WTC11 (cell line): ENCODE measurements around the gene SERPINA9. TPM values are rescaled to one million over a fixed set of nuclear protein-coding genes. Genes with fewer than 3 reads are reported as not detected.

Experiments used
- ATAC-seq: fragments of 200-7000 bp; cut with Tn5 transposase; 2 replicates; pipeline ENCODE4 v1.10.0; 2021; ENCODE audit warnings: mild to moderate bottlenecking, moderate library complexity
- CTCF ChIA-PET: fragments of 300-600 bp; sonication (Branson Sonifier 250); formaldehyde crosslinking; loops from one replicate; lab custom pipeline; 2021; ENCODE audit warnings: antibody characterized with exemption; lab: Charles Lee
- POLR2A ChIA-PET: fragments of 350-600 bp; sonication (Branson Sonifier 250); formaldehyde crosslinking; loops from one replicate; lab custom pipeline; 2021; ENCODE audit warnings: antibody characterized with exemption; lab: Charles Lee
- DNase-seq: peaks from one replicate; pipeline ENCODE4 v3.0.0; 2021; ENCODE audit warnings: low spot score
- H3K27ac Mint-ChIP-seq: 2 replicates; pipeline ENCODE4 v1.8.0; 2021; ENCODE audit warnings: mixed read lengths
- H3K27me3 Mint-ChIP-seq: 2 replicates; pipeline ENCODE4 v1.8.0; 2021; ENCODE audit warnings: low read depth, mild to moderate bottlenecking, moderate library complexity, mixed read lengths
- H3K36me3 Mint-ChIP-seq: 2 replicates; pipeline ENCODE4 v1.8.0; 2021; ENCODE audit warnings: mixed read lengths
- H3K4me1 Mint-ChIP-seq: 2 replicates; pipeline ENCODE4 v1.8.0; 2022; ENCODE audit warnings: mixed read lengths
- H3K4me3 Mint-ChIP-seq: 2 replicates; pipeline ENCODE4 v1.8.0; 2021; ENCODE audit warnings: mild to moderate bottlenecking, moderate library complexity, mixed read lengths
- H3K9me3 Mint-ChIP-seq: 2 replicates; pipeline ENCODE4 v1.8.0; 2021; ENCODE audit warnings: mixed read lengths
- CREB1 ChIP-seq: sonication (generic); formaldehyde crosslinking; IDR thresholded peaks from 2 replicates; pipeline ENCODE4 v1.8.0; 2023; ENCODE audit warnings: mild to moderate bottlenecking, missing genetic modification reagents
- CTCF ChIP-seq: fragments of 200-600 bp; IDR thresholded peaks from 2 replicates; pipeline ENCODE4 v1.8.0; 2022; ENCODE audit warnings: antibody characterized with exemption
- ESRRA ChIP-seq: sonication (generic); formaldehyde crosslinking; IDR thresholded peaks from 2 replicates; pipeline ENCODE4 v1.8.1; 2022; ENCODE audit warnings: mild to moderate bottlenecking, missing genetic modification reagents, borderline replicate concordance
- FOXK1 ChIP-seq: sonication (generic); formaldehyde crosslinking; IDR thresholded peaks from 2 replicates; pipeline ENCODE4 v1.8.0; 2022; ENCODE audit warnings: mild to moderate bottlenecking, moderate library complexity, missing genetic modification reagents
- IRF2 ChIP-seq: sonication (generic); formaldehyde crosslinking; IDR thresholded peaks from 2 replicates; pipeline ENCODE4 v1.8.0; 2022; ENCODE audit warnings: low read depth, missing genetic modification reagents, borderline replicate concordance
- MLX ChIP-seq: sonication (generic); formaldehyde crosslinking; IDR thresholded peaks from 2 replicates; pipeline ENCODE4 v1.8.1; 2023; ENCODE audit warnings: mild to moderate bottlenecking, missing genetic modification reagents, moderate library complexity
- MXD4 ChIP-seq: fragments of 250-450 bp; sonication (Bioruptor Pico); IDR thresholded peaks from 2 replicates; pipeline ENCODE4 v1.8.0; 2021; ENCODE audit warnings: mild to moderate bottlenecking, moderate library complexity, borderline replicate concordance
- NR1H2 ChIP-seq: sonication (generic); formaldehyde crosslinking; IDR thresholded peaks from 2 replicates; pipeline ENCODE4 v1.9.0; 2021; ENCODE audit warnings: mild to moderate bottlenecking, moderate library complexity, missing genetic modification reagents
- NR3C1 ChIP-seq: sonication (generic); formaldehyde crosslinking; conservative IDR thresholded peaks from 2 replicates; pipeline ENCODE4 v1.8.1; 2023; ENCODE audit warnings: low read depth, mild to moderate bottlenecking, missing genetic modification reagents
- PRRX2 ChIP-seq: fragments of 250-450 bp; sonication (Bioruptor Pico); IDR thresholded peaks from 2 replicates; pipeline ENCODE4 v1.8.0; 2021; ENCODE audit warnings: mild to moderate bottlenecking
- ZBTB43 ChIP-seq: sonication (generic); formaldehyde crosslinking; IDR thresholded peaks from 2 replicates; pipeline ENCODE4 v1.8.1; 2023; ENCODE audit warnings: mild to moderate bottlenecking, missing genetic modification reagents
- ZMAT4 ChIP-seq: fragments of 250-450 bp; sonication (Bioruptor Pico); IDR thresholded peaks from 2 replicates; pipeline ENCODE4 v1.9.0; 2021; ENCODE audit warnings: mild to moderate bottlenecking
- ZNF396 ChIP-seq: fragments of 250-450 bp; sonication (Bioruptor Pico); IDR thresholded peaks from 2 replicates; pipeline ENCODE4 v1.8.0; 2021; ENCODE audit warnings: mild to moderate bottlenecking, moderate library complexity, borderline replicate concordance
- ZNF416 ChIP-seq: fragments of 250-450 bp; sonication (Bioruptor Pico); IDR thresholded peaks from 2 replicates; pipeline ENCODE4 v1.9.0; 2021; ENCODE audit warnings: mild to moderate bottlenecking, inconsistent platforms
- ZNF423 ChIP-seq: fragments of 250-450 bp; sonication (Bioruptor Pico); IDR thresholded peaks from 2 replicates; pipeline ENCODE4 v2.1.2; 2022; ENCODE audit warnings: mild to moderate bottlenecking, moderate library complexity
- total RNA-seq: library from RNA; stranded (reverse); gene quantifications from 3 replicates; pipeline ENCODE4 v1.2.3, GENCODE V29; 2021
- TF ChIP-seq, protein P1 (sequence below): sonication (generic); formaldehyde crosslinking; IDR thresholded peaks from 2 replicates; pipeline ENCODE4 v1.8.0; 2022; ENCODE audit warnings: mild to moderate bottlenecking, missing genetic modification reagents
- TF ChIP-seq, protein P2 (sequence below): sonication (generic); formaldehyde crosslinking; IDR thresholded peaks from 2 replicates; pipeline ENCODE4 v1.8.0; 2022; ENCODE audit warnings: mild to moderate bottlenecking, missing genetic modification reagents
- TF ChIP-seq, protein P3 (sequence below): fragments of 250-450 bp; sonication (Bioruptor Pico); IDR thresholded peaks from 2 replicates; pipeline ENCODE4 v1.9.0; 2021; ENCODE audit warnings: moderate library complexity, mild to moderate bottlenecking, inconsistent platforms, borderline replicate concordance
- TF ChIP-seq, protein P4 (sequence below): sonication (generic); formaldehyde crosslinking; IDR thresholded peaks from 2 replicates; pipeline ENCODE4 v1.8.0; 2022; ENCODE audit warnings: mild to moderate bottlenecking, missing genetic modification reagents
- TF ChIP-seq, protein P5 (sequence below): sonication (generic); formaldehyde crosslinking; IDR thresholded peaks from 2 replicates; pipeline ENCODE4 v1.8.0; 2023; ENCODE audit warnings: missing genetic modification reagents, mild to moderate bottlenecking, borderline replicate concordance

The SERPINA9 gene
- total RNA-seq, 1 experiment from 2014 or later = not detected

GRCh38 chr14:94498215-94498614, 22.2 kb upstream of the SERPINA9 start:
- TF ChIP-seq MXD4 (no peak), PRRX2 (CRISPR knock-in tag) (no peak), IRF2 (CRISPR knock-in tag) (no peak), MLX (CRISPR knock-in tag) (no peak), ZNF396 (CRISPR knock-in tag) (no peak), CTCF (no peak), NR1H2 (CRISPR knock-in tag) (no peak), FOXK1 (CRISPR knock-in tag) (no peak), ESRRA (CRISPR knock-in tag) (no peak), ZBTB43 (CRISPR knock-in tag) (no peak), ZMAT4 (CRISPR knock-in tag) (no peak)
- TF ChIP-seq, protein P1, sequence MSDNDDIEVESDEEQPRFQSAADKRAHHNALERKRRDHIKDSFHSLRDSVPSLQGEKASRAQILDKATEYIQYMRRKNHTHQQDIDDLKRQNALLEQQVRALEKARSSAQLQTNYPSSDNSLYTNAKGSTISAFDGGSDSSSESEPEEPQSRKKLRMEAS (CRISPR knock-in tag) = no peak
- TF ChIP-seq, protein P2, sequence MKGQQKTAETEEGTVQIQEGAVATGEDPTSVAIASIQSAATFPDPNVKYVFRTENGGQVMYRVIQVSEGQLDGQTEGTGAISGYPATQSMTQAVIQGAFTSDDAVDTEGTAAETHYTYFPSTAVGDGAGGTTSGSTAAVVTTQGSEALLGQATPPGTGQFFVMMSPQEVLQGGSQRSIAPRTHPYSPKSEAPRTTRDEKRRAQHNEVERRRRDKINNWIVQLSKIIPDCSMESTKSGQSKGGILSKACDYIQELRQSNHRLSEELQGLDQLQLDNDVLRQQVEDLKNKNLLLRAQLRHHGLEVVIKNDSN = no peak
- ATAC-seq = no peak
- CTCF ChIA-PET = interaction anchor here (0.9 to 7.6 kb wide), 2 partner anchors 12 to 51 kb away, joined by 3 to 40 read pairs; no protein-coding TSS in a partner anchor

GRCh38 chr14:94494085-94494484, 18.1 kb upstream of the SERPINA9 start:
- Mint-ChIP-seq H3K27me3 (no peaks in the 10 kb centered on the region; the same call in none of the 2 replicates), H3K4me3 (no peak overlapping the region), H3K27ac (no peak overlapping the region), H3K36me3 (no peaks in the 10 kb centered on the region), H3K9me3 (peaks cover 3% of the 10 kb centered on the region; the same call in 1 of the 2 replicates), H3K4me1 (no peaks in the 10 kb centered on the region)
- CTCF ChIA-PET = interaction anchor here (1.5 kb wide), 1 partner anchor 71 kb away, joined by 4 read pairs; no protein-coding TSS in a partner anchor
- DNase-seq (no peak), ATAC-seq (no peak)
- POLR2A ChIA-PET = no interaction called here
- no peak for TF ChIP-seq CREB1 (CRISPR knock-in tag)
- no peak for TF ChIP-seq PRRX2 (CRISPR knock-in tag)
- TF ChIP-seq, all 79 proteins: peak for 0

More at GRCh38 chr14:94498215-94498614, 22.2 kb upstream of the SERPINA9 start:
- POLR2A ChIA-PET = no interaction called here
- no peak overlapping the region for H3K27ac Mint-ChIP-seq
- H3K9me3 Mint-ChIP-seq = peaks cover 6% of the 10 kb centered on the region; the same call in 1 of the 2 replicates
- H3K4me1 Mint-ChIP-seq = no peaks in the 10 kb centered on the region
- DNase-seq = no peak
- H3K4me3 Mint-ChIP-seq = no peak overlapping the region
- H3K27me3 Mint-ChIP-seq = peaks cover 4% of the 10 kb centered on the region
- no peaks in the 10 kb centered on the region for H3K36me3 Mint-ChIP-seq

DNA sequence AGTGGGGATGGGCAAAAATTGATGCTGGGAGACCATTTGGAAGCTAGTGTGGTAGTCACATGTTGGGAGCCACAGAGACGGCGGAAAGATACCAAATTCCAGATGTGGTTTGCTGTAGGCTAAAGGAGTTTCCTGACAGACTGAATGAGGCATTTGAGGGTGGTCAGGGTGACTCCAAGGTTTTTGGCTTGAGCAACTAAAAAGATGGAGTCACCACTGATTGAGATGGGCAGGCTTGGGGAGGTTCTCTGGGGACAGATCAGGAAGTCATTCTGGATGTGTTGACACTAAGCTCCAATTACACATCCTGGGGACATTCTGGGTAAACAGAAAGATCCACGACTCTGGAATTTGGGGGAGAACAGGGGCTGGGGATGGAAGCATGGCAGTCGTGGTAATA, 15.5 kb upstream of the SERPINA9 start:
- ChIA-PET CTCF (interaction anchor here (0.9 to 1.2 kb wide), 2 partner anchors 58 to 68 kb away, joined by 3 to 8 read pairs; no protein-coding TSS in a partner anchor), POLR2A (no interaction called here)
- Mint-ChIP-seq H3K9me3 (no peaks in the 10 kb centered on the region), H3K27me3 (no peaks in the 10 kb centered on the region; the same call in 1 of the 2 replicates), H3K4me3 (no peak overlapping the region), H3K36me3 (no peaks in the 10 kb centered on the region), H3K27ac (no peak overlapping the region), H3K4me1 (peaks cover 10% of the 10 kb centered on the region)
- DNase-seq (no peak), ATAC-seq (no peak)
- TF ChIP-seq, protein P3, sequence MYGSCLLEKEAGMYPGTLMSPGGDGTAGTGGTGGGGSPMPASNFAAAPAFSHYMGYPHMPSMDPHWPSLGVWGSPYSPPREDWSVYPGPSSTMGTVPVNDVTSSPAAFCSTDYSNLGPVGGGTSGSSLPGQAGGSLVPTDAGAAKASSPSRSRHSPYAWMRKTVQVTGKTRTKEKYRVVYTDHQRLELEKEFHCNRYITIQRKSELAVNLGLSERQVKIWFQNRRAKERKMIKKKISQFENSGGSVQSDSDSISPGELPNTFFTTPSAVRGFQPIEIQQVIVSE (CRISPR knock-in tag) = no peak
- TF ChIP-seq, protein P4, sequence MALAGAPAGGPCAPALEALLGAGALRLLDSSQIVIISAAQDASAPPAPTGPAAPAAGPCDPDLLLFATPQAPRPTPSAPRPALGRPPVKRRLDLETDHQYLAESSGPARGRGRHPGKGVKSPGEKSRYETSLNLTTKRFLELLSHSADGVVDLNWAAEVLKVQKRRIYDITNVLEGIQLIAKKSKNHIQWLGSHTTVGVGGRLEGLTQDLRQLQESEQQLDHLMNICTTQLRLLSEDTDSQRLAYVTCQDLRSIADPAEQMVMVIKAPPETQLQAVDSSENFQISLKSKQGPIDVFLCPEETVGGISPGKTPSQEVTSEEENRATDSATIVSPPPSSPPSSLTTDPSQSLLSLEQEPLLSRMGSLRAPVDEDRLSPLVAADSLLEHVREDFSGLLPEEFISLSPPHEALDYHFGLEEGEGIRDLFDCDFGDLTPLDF (CRISPR knock-in tag) = no peak
- TF ChIP-seq, protein P5, sequence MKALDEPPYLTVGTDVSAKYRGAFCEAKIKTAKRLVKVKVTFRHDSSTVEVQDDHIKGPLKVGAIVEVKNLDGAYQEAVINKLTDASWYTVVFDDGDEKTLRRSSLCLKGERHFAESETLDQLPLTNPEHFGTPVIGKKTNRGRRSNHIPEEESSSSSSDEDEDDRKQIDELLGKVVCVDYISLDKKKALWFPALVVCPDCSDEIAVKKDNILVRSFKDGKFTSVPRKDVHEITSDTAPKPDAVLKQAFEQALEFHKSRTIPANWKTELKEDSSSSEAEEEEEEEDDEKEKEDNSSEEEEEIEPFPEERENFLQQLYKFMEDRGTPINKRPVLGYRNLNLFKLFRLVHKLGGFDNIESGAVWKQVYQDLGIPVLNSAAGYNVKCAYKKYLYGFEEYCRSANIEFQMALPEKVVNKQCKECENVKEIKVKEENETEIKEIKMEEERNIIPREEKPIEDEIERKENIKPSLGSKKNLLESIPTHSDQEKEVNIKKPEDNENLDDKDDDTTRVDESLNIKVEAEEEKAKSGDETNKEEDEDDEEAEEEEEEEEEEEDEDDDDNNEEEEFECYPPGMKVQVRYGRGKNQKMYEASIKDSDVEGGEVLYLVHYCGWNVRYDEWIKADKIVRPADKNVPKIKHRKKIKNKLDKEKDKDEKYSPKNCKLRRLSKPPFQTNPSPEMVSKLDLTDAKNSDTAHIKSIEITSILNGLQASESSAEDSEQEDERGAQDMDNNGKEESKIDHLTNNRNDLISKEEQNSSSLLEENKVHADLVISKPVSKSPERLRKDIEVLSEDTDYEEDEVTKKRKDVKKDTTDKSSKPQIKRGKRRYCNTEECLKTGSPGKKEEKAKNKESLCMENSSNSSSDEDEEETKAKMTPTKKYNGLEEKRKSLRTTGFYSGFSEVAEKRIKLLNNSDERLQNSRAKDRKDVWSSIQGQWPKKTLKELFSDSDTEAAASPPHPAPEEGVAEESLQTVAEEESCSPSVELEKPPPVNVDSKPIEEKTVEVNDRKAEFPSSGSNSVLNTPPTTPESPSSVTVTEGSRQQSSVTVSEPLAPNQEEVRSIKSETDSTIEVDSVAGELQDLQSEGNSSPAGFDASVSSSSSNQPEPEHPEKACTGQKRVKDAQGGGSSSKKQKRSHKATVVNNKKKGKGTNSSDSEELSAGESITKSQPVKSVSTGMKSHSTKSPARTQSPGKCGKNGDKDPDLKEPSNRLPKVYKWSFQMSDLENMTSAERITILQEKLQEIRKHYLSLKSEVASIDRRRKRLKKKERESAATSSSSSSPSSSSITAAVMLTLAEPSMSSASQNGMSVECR (CRISPR knock-in tag) = no peak
- TF ChIP-seq ZNF416 (CRISPR knock-in tag) (no peak), NR3C1 (CRISPR knock-in tag) (no peak), ESRRA (CRISPR knock-in tag) (no peak), ZNF423 (no peak)
